Esophagus muscularis mucosa (tissue), 4 donors: Measurements from ENCODE around the gene EPAS1.

Experiments
- EP300 ChIP-seq: sonication (generic); formaldehyde crosslinking; IDR thresholded peaks from one replicate; pipeline ENCODE4 v1.6.1; 2017; ENCODE audit warnings: antibody characterized with exemption
- POLR2A ChIP-seq: fragments of 450-650 bp; IDR thresholded peaks from one replicate; pipeline ENCODE4 v1.6.1; 2017; ENCODE audit warnings: antibody characterized with exemption, moderate library complexity, mild to moderate bottlenecking, low read depth
- POLR2AphosphoS5 ChIP-seq, 2 donors: sonication (generic); formaldehyde crosslinking; IDR thresholded peaks; one replicate each; pipeline ENCODE4 v1.6.1; 2017; ENCODE audit warnings: antibody characterized with exemption in 2 of 2
- TF ChIP-seq, protein P1 (sequence below), 3 experiments: fragments of 200-600 bp in 2 of 3; fragments of 450-650 bp in 1 of 3; sonication (generic) in 2 of 3; IDR thresholded peaks; one replicate each; pipeline ENCODE4 v1.5.1; 2017 to 2019; ENCODE audit warnings: antibody characterized with exemption in 3 of 3, mild to moderate bottlenecking in 2 of 3, moderate library complexity in 1 of 3

DNA sequence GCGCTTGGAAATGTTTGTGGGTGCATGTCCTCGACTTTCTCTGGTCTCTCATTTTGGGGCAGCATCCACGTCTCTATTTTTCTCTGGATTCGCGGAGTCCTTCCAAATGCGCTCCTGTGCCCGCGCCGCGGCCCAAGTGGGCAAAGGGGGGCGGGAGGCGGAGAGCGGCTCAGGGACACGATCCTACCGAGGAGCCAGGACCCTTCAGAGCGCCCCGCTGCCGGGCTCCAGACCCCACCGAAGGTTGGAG is 990 bp downstream of the EPAS1 start:
- TF ChIP-seq, protein P1, sequence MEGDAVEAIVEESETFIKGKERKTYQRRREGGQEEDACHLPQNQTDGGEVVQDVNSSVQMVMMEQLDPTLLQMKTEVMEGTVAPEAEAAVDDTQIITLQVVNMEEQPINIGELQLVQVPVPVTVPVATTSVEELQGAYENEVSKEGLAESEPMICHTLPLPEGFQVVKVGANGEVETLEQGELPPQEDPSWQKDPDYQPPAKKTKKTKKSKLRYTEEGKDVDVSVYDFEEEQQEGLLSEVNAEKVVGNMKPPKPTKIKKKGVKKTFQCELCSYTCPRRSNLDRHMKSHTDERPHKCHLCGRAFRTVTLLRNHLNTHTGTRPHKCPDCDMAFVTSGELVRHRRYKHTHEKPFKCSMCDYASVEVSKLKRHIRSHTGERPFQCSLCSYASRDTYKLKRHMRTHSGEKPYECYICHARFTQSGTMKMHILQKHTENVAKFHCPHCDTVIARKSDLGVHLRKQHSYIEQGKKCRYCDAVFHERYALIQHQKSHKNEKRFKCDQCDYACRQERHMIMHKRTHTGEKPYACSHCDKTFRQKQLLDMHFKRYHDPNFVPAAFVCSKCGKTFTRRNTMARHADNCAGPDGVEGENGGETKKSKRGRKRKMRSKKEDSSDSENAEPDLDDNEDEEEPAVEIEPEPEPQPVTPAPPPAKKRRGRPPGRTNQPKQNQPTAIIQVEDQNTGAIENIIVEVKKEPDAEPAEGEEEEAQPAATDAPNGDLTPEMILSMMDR (IDR thresholded peaks at IDR 0.05) = no peak
- TF ChIP-seq POLR2A = no peak
- TF ChIP-seq EP300 = no peak
- TF ChIP-seq POLR2AphosphoS5 (IDR thresholded peaks at IDR 0.05) = no peak
